Pulmonary artery endothelial cell (primary cell): ENCODE results near the gene SLC29A3. TPM values are rescaled to one million over a fixed set of nuclear protein-coding genes. Genes with fewer than 3 reads are reported as not detected.

Experiments
- DNase-seq: peaks from one replicate; pipeline ENCODE4 v3.0.0-alpha.2; 2011; ENCODE audit warnings: low read depth, low spot score
- total RNA-seq: library from RNA; depleted of rRNA; stranded (reverse); fragments of >200 nt; gene quantifications from 2 replicates; pipeline ENCODE4 v1.2.3, GENCODE V29; 2014

SLC29A3 gene
- total RNA-seq, 1 donor from 2014 or later: 1.3 TPM

GRCh38 chr10:71368643-71369042 is 49.6 kb downstream of the SLC29A3 start:
- no peak for DNase-seq

GRCh38 chr10:71369602-71370001 is 50.5 kb downstream of the SLC29A3 start:
- no peak for DNase-seq

GRCh38 chr10:71370031-71370430 is 51.0 kb downstream of the SLC29A3 start:
- no peak for DNase-seq

GRCh38 chr10:71371750-71372166 is 52.7 kb downstream of the SLC29A3 start:
- no peak for DNase-seq

GRCh38 chr10:71372882-71373495 is 53.9 kb downstream of the SLC29A3 start:
- DNase-seq: no peak

GRCh38 chr10:71374481-71375233 is 55.6 kb downstream of the SLC29A3 start:
- DNase-seq: no peak

- DNase-seq: no peak
Observed at GRCh38 chr10:71375952-71376351, 56.9 kb downstream of the SLC29A3 start.

- DNase-seq: no peak
Observed at GRCh38 chr10:71378336-71379117, 59.5 kb downstream of the SLC29A3 start.

- no peak for DNase-seq
Observed at GRCh38 chr10:71379118-71379766, 60.2 kb downstream of the SLC29A3 start.

- no peak for DNase-seq
Observed at GRCh38 chr10:71380841-71381240, 61.8 kb downstream of the SLC29A3 start.

- DNase-seq: no peak
Observed at GRCh38 chr10:71381611-71382010, 62.6 kb downstream of the SLC29A3 start.

- DNase-seq: no peak
Observed at GRCh38 chr10:71382028-71382427, 63.0 kb downstream of the SLC29A3 start.

GRCh38 chr10:71382757-71383156 is 63.7 kb downstream of the SLC29A3 start:
- no peak for DNase-seq

GRCh38 chr10:71383972-71384687 is 65.1 kb downstream of the SLC29A3 start:
- no peak for DNase-seq

- DNase-seq: no peak
Observed at GRCh38 chr10:71388171-71388570, 69.1 kb downstream of the SLC29A3 start.

GRCh38 chr10:71388583-71389310 is 69.7 kb downstream of the SLC29A3 start:
- no peak for DNase-seq

- DNase-seq: no peak
Observed at GRCh38 chr10:71389768-71390460, 70.9 kb downstream of the SLC29A3 start.

- no peak for DNase-seq
Observed at GRCh38 chr10:71390461-71390835, 71.4 kb downstream of the SLC29A3 start.

- no peak for DNase-seq
Observed at GRCh38 chr10:71390921-71391690, 72.0 kb downstream of the SLC29A3 start.
